ENCODE results near the gene CHI3L2. TPM values are rescaled to one million over a fixed set of nuclear protein-coding genes. Genes with fewer than 3 reads are reported as not detected.

CHI3L2 gene, protein sequence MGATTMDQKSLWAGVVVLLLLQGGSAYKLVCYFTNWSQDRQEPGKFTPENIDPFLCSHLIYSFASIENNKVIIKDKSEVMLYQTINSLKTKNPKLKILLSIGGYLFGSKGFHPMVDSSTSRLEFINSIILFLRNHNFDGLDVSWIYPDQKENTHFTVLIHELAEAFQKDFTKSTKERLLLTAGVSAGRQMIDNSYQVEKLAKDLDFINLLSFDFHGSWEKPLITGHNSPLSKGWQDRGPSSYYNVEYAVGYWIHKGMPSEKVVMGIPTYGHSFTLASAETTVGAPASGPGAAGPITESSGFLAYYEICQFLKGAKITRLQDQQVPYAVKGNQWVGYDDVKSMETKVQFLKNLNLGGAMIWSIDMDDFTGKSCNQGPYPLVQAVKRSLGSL
- 10 to 100 TPM in 1 of 2 donors, 1 to 10 TPM in 1; 4.3 to 30.6 TPM for total RNA-seq

DNA sequence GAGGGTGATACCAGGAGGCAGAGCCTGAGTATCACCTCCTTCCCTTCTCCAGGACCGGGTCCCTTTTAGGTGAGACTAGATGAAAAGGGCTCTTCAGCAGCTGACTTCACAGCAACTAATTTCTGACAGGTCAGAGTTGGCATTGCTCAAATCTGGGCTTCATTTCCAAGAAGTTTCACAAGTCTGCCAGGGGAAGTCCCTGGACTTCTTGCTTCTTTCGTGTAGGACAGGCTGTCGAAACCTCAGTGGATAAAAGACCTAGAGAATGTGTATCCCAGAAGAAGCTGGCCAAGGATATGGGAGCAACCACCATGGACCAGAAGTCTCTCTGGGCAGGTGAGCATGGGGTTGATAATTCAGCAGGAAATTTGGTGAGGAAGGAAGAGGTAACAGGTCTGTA lies at the start of gene CHI3L2:
Gene CHI3L2 (plus strand): TSS at position 280 of the 400 bp plus-strand sequence. CDS start 17 bp downstream, at position 297.
- DNase-seq (ENCODE audit: low spot score) (peak; percentile 69), ATAC-seq (peak; percentile 32 to 80)
- peaks cover 2% of the 10 kb centered on the region for H3K9me3 Mint-ChIP-seq
- no peaks in the 10 kb centered on the region for H3K27me3 Mint-ChIP-seq
- H3K27ac Mint-ChIP-seq, result peak within 1 kb of the TSS; percentile 75 to 90
- peak within 1 kb of the TSS; percentile 66 for H3K4me3 Mint-ChIP-seq
- no peaks in the 10 kb centered on the region for H3K36me3 Mint-ChIP-seq
- H3K4me1 Mint-ChIP-seq (ENCODE audit: low read depth in 2 of 2), result peaks cover 59 to 64% of the 10 kb centered on the region in 2 donors

DNA sequence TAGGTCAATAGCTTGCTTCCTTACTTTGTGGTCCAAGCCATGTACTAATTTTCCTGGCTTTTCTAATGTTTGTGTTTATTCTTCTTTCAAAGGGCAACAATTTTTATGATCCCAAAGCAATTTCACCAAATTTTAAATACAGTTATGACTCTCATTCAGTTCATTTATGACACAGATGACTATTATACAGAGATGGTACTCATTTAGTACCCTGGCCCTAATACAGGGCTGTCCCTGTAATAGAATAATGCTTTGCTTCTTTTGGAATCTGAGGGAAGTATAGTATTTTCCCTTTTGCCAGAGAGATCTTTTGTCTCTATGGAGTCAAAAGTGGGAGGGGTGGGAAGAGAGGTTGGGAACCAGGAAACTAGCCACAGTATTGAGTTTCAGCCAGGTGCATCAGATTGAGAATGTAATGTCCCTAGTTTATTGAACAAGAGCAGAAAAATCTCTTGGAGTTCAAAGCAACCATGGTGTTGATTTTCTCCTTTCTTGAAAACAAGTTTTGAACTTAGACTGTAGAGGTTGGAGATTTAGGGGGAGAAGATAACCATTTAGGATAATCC lies 47.5 kb upstream of the CHI3L2 start:
- no peak for ATAC-seq
- H3K27me3 Mint-ChIP-seq, result no peaks in the 10 kb centered on the region
- peaks cover 31 to 38% of the 10 kb centered on the region in 2 donors for H3K4me1 Mint-ChIP-seq (ENCODE audit: low read depth in 2 of 2)
- no peaks in the 10 kb centered on the region for H3K9me3 Mint-ChIP-seq
- no peak overlapping the region for H3K4me3 Mint-ChIP-seq
- H3K36me3 Mint-ChIP-seq, result peaks cover 33% of the 10 kb centered on the region
- peak overlapping the region; percentile 68 to 82 for H3K27ac Mint-ChIP-seq
- DNase-seq (ENCODE audit: low spot score), result no peak

DNA sequence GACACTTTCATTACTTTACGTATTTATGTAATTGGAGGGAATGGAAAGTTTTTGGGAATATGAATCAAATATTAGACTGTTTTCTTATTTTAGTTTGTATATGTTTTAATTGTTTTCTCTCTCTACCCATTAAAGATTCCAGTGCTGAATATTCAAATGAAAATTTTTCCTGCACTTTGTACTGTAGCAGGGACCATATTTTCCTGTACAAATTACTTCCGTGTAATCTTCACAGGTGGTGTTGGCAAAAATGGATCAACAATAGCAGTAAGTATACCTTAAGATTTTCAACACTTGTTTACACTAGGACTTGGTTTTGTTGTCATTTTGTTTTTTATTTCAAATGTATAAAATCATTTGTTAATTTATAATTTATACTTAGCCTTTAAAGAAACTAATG lies 45.5 kb upstream of the CHI3L2 start:
- ATAC-seq, result no peak
- Mint-ChIP-seq H3K27me3 (no peaks in the 10 kb centered on the region), H3K4me3 (no peak overlapping the region), H3K4me1 (ENCODE audit: low read depth in 2 of 2) (peaks cover 30 to 37% of the 10 kb centered on the region in 2 donors), H3K27ac (peak overlapping the region; percentile 45 to 78), H3K9me3 (no peaks in the 10 kb centered on the region), H3K36me3 (peaks cover 37% of the 10 kb centered on the region)
- DNase-seq (ENCODE audit: low spot score), result no peak

DNA sequence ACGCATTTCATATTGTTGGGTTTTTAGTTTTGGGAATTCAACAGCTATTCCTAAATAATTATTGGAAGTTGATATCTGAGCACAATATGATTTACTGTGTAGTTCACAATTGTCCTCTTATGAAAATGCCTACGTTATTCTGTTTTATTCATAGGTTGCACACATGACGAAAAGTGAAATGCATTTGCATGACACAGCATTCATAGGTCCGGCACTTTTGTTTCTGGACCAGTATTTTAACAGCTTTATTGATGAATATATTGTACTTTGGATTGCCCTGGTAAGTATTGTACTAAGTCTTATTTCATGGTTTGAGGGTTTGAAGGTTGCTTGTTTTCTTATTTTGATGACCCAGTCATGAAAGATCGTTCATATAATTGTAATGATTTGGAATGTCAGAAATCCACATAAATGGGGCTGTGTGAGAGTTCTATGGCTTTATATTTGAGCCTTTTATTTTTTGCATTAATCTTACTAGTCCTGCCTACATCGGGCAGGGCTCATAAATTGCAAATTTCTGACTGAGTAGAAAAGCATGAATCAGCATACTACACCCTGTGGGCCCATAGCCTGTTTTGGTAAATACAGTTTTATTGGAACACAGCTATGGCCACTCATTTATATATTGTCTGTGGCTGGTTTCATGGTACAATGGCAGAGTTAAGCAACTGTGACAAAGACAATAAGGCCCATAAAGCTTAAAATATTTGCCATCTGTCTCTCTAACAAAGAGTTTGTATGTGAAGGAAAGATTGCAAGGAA lies 44.0 kb upstream of the CHI3L2 start:
- ATAC-seq (no peak), DNase-seq (ENCODE audit: low spot score) (no peak)
- Mint-ChIP-seq H3K27me3 (no peaks in the 10 kb centered on the region), H3K9me3 (no peaks in the 10 kb centered on the region), H3K36me3 (peaks cover 42% of the 10 kb centered on the region), H3K4me1 (ENCODE audit: low read depth in 2 of 2) (peaks cover 38 to 47% of the 10 kb centered on the region in 2 donors), H3K27ac (peak overlapping the region; percentile 56 to 78), H3K4me3 (no peak overlapping the region)

DNA sequence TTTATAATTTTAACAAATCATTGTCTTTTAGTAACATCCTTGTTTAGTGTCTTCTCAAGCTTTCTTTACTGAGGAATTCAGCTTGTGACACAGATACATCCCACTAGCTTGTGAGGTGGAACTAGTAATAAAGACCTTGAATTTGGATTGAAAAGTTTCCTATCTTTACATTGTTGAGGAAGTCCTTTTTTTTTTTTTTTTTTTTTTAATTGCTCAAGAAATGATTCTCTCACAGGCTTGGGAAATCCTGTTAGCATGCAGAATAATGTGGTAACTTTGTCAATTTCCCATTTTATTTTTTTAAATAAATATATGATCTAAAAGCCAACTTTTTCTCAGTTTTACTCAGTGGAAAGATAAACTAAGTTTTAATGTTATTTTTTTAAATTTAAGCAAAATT lies 42.9 kb upstream of the CHI3L2 start:
- Mint-ChIP-seq H3K4me1 (ENCODE audit: low read depth in 2 of 2) (peaks cover 46 to 57% of the 10 kb centered on the region in 2 donors), H3K4me3 (no peak overlapping the region), H3K27me3 (no peaks in the 10 kb centered on the region), H3K27ac (peak overlapping the region; percentile 56 to 99), H3K9me3 (no peaks in the 10 kb centered on the region), H3K36me3 (peaks cover 49% of the 10 kb centered on the region)
- no peak for DNase-seq (ENCODE audit: low spot score)
- ATAC-seq, result no peak

DNA sequence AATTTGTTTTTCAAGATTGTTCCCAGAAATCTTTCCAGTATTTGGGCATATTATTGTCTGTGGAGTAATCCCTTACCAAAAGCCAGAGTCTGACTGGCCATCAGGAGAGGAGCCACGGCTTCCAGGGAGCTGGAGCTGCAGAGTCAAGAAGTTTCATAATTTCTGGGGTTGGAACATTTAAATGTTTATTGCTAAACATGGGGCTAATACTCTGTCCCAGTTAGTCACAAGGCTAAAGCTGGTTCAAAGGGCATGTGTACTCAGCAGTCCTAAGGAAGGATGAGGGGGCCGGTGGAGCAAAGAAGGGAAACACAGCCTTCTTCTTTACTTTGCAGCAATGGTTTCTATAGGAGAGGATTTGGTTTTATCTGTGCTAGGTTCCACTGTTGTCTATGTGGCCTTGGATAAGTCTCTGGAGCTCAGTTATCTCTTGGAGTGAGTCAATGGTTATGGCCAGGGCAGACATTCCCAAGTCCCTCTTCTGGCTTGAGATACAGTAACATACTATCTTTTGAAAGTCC lies 36.5 kb upstream of the CHI3L2 start:
- Mint-ChIP-seq H3K27ac (peak overlapping the region; percentile 94 to 99), H3K4me3 (peak overlapping the region; percentile 44), H3K27me3 (no peaks in the 10 kb centered on the region), H3K4me1 (ENCODE audit: low read depth in 2 of 2) (peaks cover 87 to 88% of the 10 kb centered on the region in 2 donors), H3K36me3 (peaks cover 61% of the 10 kb centered on the region), H3K9me3 (no peaks in the 10 kb centered on the region)
- no peak for ATAC-seq
- no peak for DNase-seq (ENCODE audit: low spot score)

DNA sequence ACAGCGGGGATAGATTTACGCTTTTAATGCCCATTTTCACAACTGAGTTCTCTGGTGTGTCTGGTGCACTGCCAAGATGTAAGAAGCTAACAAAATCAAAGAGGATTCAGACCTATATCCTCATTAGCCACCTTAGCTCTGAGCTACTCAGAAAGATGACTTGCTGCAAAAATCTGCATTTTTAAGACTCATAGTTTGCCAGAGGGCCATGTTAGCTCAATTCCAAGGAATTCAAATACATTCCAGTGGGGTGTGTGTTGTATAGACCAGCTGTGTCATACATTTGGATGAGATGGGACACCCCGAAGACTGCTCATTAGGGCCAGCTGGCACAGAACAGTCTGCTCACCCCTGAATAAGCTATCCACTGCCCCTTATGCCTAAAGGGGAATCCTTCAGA lies 36.0 kb upstream of the CHI3L2 start:
- Mint-ChIP-seq H3K36me3 (peaks cover 67% of the 10 kb centered on the region), H3K4me3 (peak overlapping the region; percentile 44), H3K27me3 (no peaks in the 10 kb centered on the region), H3K4me1 (ENCODE audit: low read depth in 2 of 2) (peaks cover 92 to 93% of the 10 kb centered on the region in 2 donors), H3K9me3 (no peaks in the 10 kb centered on the region), H3K27ac (peak overlapping the region; percentile 94 to 99)
- no peak for ATAC-seq
- DNase-seq (ENCODE audit: low spot score), result no peak

DNA sequence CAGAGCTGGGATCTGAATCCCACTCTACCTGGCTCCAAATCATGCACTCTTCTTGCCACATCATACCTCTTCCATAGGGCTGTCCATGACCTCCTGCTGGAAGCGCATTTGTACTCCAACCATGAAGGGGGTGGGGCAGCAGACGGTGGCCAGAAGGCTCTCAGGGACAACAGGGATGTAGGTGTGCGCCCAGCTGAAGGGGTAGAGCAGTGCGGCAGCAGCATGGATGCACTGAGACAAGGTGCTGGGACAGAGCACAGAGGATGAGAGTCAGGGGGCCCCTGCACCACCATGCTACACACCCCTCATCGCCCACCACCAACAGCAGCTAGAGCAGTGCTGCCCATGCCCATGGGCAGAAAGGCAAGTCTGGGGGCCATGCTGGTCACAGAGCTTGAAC lies 35.4 kb upstream of the CHI3L2 start:
- peak overlapping the region; percentile 98 for H3K4me3 Mint-ChIP-seq
- peaks cover 68% of the 10 kb centered on the region for H3K36me3 Mint-ChIP-seq
- DNase-seq (ENCODE audit: low spot score), result no peak

DNA sequence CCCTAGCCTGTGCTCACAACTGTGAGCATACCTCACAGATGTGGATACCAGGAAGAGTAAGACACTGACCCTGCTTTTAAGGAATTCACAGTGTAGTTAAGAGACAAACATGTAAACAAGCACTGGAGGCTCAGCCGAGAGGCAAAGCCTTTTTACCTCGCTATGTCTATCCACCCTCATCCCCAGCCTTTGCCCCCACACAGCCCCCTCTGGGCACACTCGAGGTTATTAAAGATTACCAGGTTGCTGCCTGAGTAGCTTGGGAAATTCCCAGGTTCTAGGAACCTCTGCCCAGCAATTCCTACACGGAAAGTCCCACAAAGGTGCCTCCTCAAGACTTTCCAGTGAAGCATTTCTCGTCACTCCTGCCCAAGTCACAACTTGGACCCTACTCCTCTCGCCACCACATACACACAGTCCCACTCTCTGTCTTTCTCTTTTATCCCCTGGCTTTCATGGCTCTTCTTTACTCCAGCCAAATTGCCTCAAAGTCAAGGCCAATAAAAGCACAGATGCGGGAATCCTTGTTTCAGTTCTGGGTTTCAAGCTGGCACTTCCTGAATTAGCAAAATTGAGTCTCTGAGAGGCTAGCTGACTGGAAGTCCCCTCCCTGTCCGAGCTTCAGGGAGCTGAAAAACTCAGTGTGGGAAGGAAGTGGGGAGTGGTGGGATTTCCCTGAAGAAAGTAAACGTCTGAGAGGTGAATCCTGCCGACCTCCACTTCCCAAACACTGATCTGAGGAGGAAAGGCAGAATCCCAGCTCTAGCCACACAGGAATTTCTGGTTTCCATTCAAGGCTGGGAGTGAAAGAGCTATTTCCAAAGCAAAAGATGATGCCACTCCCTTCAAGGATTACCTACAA lies 34.6 kb upstream of the CHI3L2 start:
- Mint-ChIP-seq H3K4me1 (ENCODE audit: low read depth in 2 of 2) (peaks cover 98 to 99% of the 10 kb centered on the region in 2 donors), H3K36me3 (peaks cover 73% of the 10 kb centered on the region), H3K4me3 (peak overlapping the region; percentile 98), H3K27ac (peak overlapping the region; percentile 94 to 99), H3K27me3 (no peaks in the 10 kb centered on the region), H3K9me3 (no peaks in the 10 kb centered on the region)
- ATAC-seq, result peak; percentile 51 to 81
- DNase-seq (ENCODE audit: low spot score), result peak; percentile 81

More for the DNA sequence above, 35.4 kb upstream of the CHI3L2 start:
- H3K27me3 Mint-ChIP-seq, result no peaks in the 10 kb centered on the region
- ATAC-seq, result no peak
- H3K9me3 Mint-ChIP-seq, result no peaks in the 10 kb centered on the region
- peaks cover 93 to 94% of the 10 kb centered on the region in 2 donors for H3K4me1 Mint-ChIP-seq (ENCODE audit: low read depth in 2 of 2)
- H3K27ac Mint-ChIP-seq, result peak overlapping the region; percentile 94 to 99

DNA sequence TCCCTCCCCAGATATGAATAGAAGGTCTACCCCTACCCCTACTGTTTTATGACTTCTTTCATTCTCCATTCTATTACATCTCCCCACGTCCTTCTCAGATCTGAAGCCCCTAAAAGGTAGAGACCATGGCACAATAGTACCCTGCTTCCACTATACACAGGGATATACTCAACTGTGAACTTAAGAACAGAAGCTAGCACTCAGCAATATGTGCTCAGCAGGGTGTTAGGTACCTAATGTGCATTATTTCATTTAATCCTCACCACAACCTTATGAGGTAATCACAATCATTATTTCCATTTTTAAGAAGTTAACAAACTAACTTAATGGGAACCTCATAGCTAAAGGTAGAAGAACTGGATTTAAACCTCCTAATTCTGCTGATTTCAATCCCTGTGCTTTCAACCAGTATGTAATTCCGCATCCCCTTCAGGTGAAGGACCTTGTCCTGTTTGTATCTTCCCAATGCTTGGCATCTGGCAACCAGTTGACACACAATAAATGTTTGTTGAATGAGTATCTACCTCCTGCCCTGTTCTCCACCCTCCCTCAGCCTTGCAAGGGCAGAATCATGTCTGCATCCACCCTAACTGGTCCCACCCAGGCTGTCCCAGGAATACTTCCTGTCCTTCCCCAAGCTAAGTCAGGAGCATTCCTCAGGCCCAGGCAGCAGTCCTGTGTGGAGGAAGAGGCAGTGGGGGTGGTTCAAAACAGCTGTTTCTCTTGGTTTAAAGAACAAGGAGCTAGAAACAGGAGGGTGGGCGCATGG lies 33.6 kb upstream of the CHI3L2 start:
- H3K4me3 Mint-ChIP-seq, result peak overlapping the region; percentile 98
- DNase-seq (ENCODE audit: low spot score) (no peak), ATAC-seq (peak in 1 of 2 donors; percentile 55)
- peaks cover 72% of the 10 kb centered on the region for H3K36me3 Mint-ChIP-seq
- peaks cover 98 to 99% of the 10 kb centered on the region in 2 donors for H3K4me1 Mint-ChIP-seq (ENCODE audit: low read depth in 2 of 2)
- H3K27me3 Mint-ChIP-seq, result no peaks in the 10 kb centered on the region
- H3K27ac Mint-ChIP-seq, result peak overlapping the region; percentile 94 to 99
- no peaks in the 10 kb centered on the region for H3K9me3 Mint-ChIP-seq

DNA sequence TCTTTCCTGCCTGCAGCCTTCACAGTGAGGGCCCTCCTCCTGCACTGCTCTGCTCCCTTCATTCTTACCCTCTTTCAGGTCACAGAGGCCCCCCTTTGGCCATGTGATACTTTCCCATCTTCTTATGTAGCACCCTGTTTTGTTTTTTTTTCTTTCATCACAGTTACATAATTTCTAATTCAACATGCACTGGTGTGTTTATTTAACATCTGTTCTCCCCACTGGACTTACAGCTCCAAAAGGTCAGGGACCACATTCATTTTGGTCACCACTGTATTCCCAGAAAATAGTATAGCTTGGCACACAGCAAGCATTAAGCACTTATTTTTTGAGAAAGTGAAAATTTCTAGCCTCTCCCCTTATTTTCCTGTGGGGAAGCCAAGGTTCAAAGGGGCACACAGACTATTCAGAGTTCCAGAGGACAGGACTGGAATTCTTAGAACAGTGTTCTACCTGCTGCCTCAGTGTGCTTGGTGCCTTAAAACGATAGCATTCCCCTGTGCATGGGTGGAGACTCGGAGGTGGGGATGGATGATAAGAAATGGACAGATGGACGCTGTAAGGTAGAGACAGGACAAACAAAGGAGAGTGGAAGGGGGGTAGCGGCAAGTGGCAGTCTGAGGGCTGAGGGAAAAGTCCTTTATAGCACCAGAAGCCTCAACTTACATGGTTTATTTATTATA lies 32.4 kb upstream of the CHI3L2 start:
- H3K4me3 Mint-ChIP-seq, result peak overlapping the region; percentile 98
- H3K9me3 Mint-ChIP-seq, result no peaks in the 10 kb centered on the region
- ATAC-seq, result no peak
- H3K36me3 Mint-ChIP-seq, result peaks cover 62% of the 10 kb centered on the region
- H3K4me1 Mint-ChIP-seq (ENCODE audit: low read depth in 2 of 2), result peaks cover 92 to 95% of the 10 kb centered on the region in 2 donors
- H3K27ac Mint-ChIP-seq, result peak overlapping the region; percentile 94 to 99
- H3K27me3 Mint-ChIP-seq, result no peaks in the 10 kb centered on the region
- no peak for DNase-seq (ENCODE audit: low spot score)

DNA sequence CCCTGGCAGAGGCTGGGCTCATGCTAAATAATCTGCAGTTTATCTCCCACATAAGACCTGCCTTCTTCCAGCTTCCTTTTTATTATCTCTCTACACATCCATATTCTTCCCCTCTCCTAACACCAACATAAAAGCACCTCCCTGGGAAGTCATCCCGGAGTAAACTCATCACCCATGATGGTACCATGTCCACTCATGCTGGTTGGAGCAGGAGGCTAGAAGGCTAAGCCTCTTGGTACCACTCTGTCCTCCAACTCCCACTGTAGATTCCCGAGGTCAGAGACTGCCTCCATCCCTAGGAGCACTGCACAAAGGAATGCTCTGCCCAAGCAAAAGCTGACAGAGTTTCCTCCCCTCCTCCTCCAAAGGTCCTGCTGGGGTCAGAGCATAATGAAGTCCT lies 31.3 kb upstream of the CHI3L2 start:
- no peak for DNase-seq (ENCODE audit: low spot score)
- no peak for ATAC-seq
- Mint-ChIP-seq H3K27ac (peak overlapping the region; percentile 94 to 99), H3K27me3 (no peaks in the 10 kb centered on the region), H3K36me3 (peaks cover 53% of the 10 kb centered on the region), H3K4me1 (ENCODE audit: low read depth in 2 of 2) (peaks cover 92 to 95% of the 10 kb centered on the region in 2 donors), H3K4me3 (peak overlapping the region; percentile 98), H3K9me3 (no peaks in the 10 kb centered on the region)

Measured in natural killer cell treated with Interleukin-12 subunit alpha and Interleukin-12 subunit beta and Interleukin-15 and Interleukin-18, amount 100 ng/mL, for 72 hours (primary cell).